ENCODE results near the gene NCKAP5.

NCKAP5 gene

DNA sequence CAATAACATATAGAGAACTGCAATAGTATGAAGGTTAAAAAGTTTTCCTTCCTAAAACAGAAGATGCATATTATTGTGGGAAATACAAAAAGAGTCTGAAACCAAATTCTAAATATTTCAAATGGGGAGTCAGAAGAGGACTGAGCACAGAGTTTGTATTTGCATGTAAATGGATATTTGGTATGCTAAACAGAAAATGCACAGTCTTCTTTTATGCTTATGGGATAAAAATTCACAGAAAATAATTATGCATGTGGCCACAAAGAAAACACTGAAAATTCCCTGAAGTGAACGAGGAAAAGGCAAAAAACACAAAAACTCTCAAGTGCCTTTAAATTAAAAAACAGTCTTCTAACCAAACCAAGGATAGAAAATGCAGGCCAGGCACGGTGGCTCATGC lies 142.7 kb downstream of the NCKAP5 start:
- no peaks in the 10 kb centered on the region for H3K36me3 ChIP-seq (replicated peaks)
- TF ChIP-seq, protein P1, sequence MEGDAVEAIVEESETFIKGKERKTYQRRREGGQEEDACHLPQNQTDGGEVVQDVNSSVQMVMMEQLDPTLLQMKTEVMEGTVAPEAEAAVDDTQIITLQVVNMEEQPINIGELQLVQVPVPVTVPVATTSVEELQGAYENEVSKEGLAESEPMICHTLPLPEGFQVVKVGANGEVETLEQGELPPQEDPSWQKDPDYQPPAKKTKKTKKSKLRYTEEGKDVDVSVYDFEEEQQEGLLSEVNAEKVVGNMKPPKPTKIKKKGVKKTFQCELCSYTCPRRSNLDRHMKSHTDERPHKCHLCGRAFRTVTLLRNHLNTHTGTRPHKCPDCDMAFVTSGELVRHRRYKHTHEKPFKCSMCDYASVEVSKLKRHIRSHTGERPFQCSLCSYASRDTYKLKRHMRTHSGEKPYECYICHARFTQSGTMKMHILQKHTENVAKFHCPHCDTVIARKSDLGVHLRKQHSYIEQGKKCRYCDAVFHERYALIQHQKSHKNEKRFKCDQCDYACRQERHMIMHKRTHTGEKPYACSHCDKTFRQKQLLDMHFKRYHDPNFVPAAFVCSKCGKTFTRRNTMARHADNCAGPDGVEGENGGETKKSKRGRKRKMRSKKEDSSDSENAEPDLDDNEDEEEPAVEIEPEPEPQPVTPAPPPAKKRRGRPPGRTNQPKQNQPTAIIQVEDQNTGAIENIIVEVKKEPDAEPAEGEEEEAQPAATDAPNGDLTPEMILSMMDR (IDR thresholded peaks at IDR 0.05; ENCODE audit: low read depth, low read length, missing control alignments): no peak
- no peaks in the 10 kb centered on the region for H3K27me3 ChIP-seq (replicated peaks)
- DNase-seq: no peak
- in situ Hi-C loops (cut with HindIII; ENCODE audit: low pct_ligation_motif_present, low sequenced_read_pairs): no loop called here
- H3K4me3 ChIP-seq (ENCODE audit: low read depth, low read length): no peak overlapping the region
- H3K27ac ChIP-seq: no peak overlapping the region

DNA sequence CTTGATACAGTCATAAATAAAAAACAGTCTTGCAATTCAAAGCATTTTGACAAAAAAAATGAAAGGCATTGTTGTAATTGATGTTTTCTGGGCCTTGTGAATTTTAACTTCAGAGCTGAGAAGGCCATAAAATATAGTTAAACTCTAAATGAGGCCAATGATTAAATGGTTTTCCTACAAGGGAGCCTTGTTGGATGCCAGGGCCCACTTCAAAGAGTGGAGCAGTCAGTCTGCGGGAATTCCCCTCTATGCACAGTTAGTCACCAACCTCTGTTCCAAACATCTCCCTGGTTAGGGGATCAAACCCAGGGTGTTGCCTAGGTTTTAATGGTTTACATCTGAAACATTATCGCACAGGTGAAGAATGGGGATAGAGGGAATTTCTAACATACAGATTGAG lies 143.4 kb downstream of the NCKAP5 start:
- Histone ChIP-seq H3K4me3 (ENCODE audit: low read depth, low read length) (no peak overlapping the region), H3K36me3 (replicated peaks) (no peaks in the 10 kb centered on the region), H3K27ac (no peak overlapping the region), H3K27me3 (replicated peaks) (no peaks in the 10 kb centered on the region)
- TF ChIP-seq, protein P1 (IDR thresholded peaks at IDR 0.05; ENCODE audit: low read depth, low read length, missing control alignments): no peak
- no peak for DNase-seq
- in situ Hi-C loops (cut with HindIII; ENCODE audit: low pct_ligation_motif_present, low sequenced_read_pairs): no loop called here

DNA sequence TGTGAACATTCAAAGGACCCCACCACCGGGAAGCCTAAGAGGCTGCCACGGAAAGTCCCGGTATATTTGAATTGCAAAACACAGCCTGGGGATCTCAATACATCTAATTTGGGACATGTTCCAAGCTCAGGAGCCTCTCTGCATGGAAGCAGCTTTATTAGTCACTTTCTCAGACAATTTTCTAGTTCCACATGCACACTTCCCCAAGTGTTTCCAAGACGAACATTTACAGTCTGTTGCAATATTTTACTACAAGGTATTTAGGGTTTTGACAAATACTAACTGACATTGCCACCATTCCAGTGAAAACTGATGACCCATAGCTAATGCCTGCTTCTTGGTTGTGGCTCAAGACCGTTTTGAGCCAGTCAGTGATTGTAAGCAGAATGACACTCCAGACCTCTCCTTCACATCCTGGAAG lies 145.3 kb downstream of the NCKAP5 start:
- no peak overlapping the region for H3K4me3 ChIP-seq (ENCODE audit: low read depth, low read length)
- TF ChIP-seq, protein P1 (IDR thresholded peaks at IDR 0.05; ENCODE audit: low read depth, low read length, missing control alignments): no peak
- H3K27ac ChIP-seq: no peak overlapping the region
- H3K27me3 ChIP-seq (replicated peaks): no peaks in the 10 kb centered on the region
- no peak for DNase-seq
- no peaks in the 10 kb centered on the region for H3K36me3 ChIP-seq (replicated peaks)
- in situ Hi-C loops (cut with HindIII; ENCODE audit: low pct_ligation_motif_present, low sequenced_read_pairs): no loop called here

DNA sequence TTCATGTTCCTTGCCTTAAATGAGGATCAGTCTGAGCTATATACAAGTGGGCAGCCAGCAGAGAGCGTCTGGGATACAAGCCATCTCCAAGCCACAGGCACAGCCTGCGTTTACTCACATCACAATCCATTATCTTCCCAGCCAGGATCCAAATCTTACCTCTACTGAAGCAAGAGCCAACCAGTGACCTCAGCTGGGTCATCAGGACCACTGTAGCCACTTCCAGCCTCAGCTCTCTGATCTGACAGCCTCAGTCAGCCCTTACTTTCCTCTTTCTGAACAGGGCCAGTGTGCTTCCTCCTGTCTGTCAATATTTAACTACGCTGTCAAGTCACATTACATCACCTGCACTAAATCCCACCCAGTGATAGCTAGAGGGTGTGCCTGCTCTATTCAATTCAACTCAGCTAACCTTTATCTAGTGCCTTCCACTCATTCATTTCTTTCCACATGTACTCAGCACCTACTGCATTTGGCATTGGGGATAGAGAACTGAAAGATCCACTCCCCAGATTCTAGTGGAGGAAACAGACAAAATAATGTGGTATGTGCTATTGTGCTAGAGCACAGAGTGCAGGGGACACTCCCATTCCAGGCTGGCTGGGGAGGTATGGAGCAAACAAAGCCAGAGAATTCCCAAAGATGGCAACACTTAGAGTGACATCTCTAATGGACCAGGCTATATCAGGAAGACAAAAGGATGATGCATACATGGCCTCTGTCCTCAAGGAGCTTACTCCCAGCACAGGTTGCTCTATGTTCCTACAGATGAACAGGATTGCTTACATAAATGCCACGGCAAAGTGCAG lies 146.5 kb downstream of the NCKAP5 start:
- in situ Hi-C loops (cut with HindIII; ENCODE audit: low pct_ligation_motif_present, low sequenced_read_pairs): no loop called here
- DNase-seq: no peak

DNA sequence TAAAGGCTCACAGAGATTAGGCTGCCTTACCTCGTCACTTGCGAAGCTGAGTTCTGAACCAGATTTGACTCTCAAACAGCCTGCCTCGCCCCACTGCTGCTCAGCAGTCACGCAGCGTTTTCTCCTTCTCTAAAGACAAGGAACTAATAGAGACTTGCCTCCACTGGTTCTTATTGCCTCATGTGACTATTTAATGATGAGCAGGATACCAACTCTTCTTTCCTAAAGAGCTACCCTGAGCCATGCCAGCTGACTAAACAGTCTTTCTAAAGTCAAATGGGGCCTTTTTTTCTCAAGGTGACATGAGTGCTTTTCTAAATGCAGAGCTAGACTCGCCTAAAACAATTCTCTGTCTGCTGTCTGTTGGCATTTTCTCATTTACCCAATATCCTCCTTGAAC lies 147.5 kb downstream of the NCKAP5 start:
- Histone ChIP-seq H3K27ac (no peak overlapping the region), H3K4me3 (ENCODE audit: low read depth, low read length) (no peak overlapping the region), H3K36me3 (replicated peaks) (no peaks in the 10 kb centered on the region), H3K27me3 (replicated peaks) (no peaks in the 10 kb centered on the region)
- in situ Hi-C loops (cut with HindIII; ENCODE audit: low pct_ligation_motif_present, low sequenced_read_pairs): no loop called here
- TF ChIP-seq, protein P1 (IDR thresholded peaks at IDR 0.05; ENCODE audit: low read depth, low read length, missing control alignments): no peak
- DNase-seq: no peak

More for the DNA sequence above, 146.5 kb downstream of the NCKAP5 start:
- Histone ChIP-seq H3K4me3 (ENCODE audit: low read depth, low read length) (no peak overlapping the region), H3K27me3 (replicated peaks) (no peaks in the 10 kb centered on the region), H3K36me3 (replicated peaks) (no peaks in the 10 kb centered on the region), H3K27ac (no peak overlapping the region)
- TF ChIP-seq, protein P1 (IDR thresholded peaks at IDR 0.05; ENCODE audit: low read depth, low read length, missing control alignments): no peak

DNA sequence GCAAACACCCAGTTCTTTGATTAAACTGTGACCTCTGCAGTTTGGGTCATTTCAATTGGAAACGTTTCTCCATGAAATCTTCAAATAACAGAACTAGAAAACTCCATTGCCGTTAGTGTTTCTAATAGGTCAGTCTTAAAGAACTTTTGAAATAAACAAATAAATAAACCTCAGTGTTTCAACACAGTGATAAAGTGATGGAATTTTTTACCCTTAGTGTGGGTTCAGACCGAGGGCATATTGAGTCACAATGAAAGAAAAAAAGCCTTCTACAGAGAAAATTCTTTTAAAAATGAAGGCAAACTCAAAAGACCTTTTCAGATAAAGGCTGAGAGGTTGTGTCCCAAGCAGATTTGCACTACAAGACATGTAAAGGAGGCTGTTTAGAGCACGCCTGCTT lies 149.6 kb downstream of the NCKAP5 start:
- TF ChIP-seq, protein P1 (IDR thresholded peaks at IDR 0.05; ENCODE audit: low read depth, low read length, missing control alignments): no peak
- in situ Hi-C loops (cut with HindIII; ENCODE audit: low pct_ligation_motif_present, low sequenced_read_pairs): no loop called here
- no peak overlapping the region for H3K27ac ChIP-seq
- no peak overlapping the region for H3K4me3 ChIP-seq (ENCODE audit: low read depth, low read length)
- no peaks in the 10 kb centered on the region for H3K36me3 ChIP-seq (replicated peaks)
- no peak for DNase-seq
- H3K27me3 ChIP-seq (replicated peaks): no peaks in the 10 kb centered on the region

All from brain microvascular endothelial cell (primary cell).